ENCODE measurements around the gene WSCD2.

The WSCD2 gene

GRCh38 chr12:108136697-108137096 is 7.6 kb downstream of the WSCD2 start:
- H3K4me3 ChIP-seq (ENCODE audit: insufficient read depth, low read depth, low read length, poor library complexity, severe bottlenecking) = no peak overlapping the region
- H3K27ac ChIP-seq (ENCODE audit: insufficient read depth, low read length, poor library complexity, severe bottlenecking) = no peak overlapping the region
- H3K27me3 ChIP-seq (replicated peaks; ENCODE audit: control insufficient read depth, insufficient read depth, low read length, poor library complexity, severe bottlenecking) = no peaks in the 10 kb centered on the region
- no peaks in the 10 kb centered on the region for H3K36me3 ChIP-seq (ENCODE audit: control insufficient read depth, insufficient read depth, low read length)
- DNase-seq = no peak
- H3K4me1 ChIP-seq (ENCODE audit: control insufficient read depth, insufficient read depth, low read length, poor library complexity, severe bottlenecking) = no peaks in the 10 kb centered on the region
- H3K9me3 ChIP-seq (ENCODE audit: control insufficient read depth, low read length) = no peaks in the 10 kb centered on the region

GRCh38 chr12:108139454-108139853 is 10.4 kb downstream of the WSCD2 start:
- DNase-seq = no peak
- Histone ChIP-seq H3K36me3 (ENCODE audit: control insufficient read depth, insufficient read depth, low read length) (no peaks in the 10 kb centered on the region), H3K27me3 (replicated peaks; ENCODE audit: control insufficient read depth, insufficient read depth, low read length, poor library complexity, severe bottlenecking) (no peaks in the 10 kb centered on the region), H3K4me1 (ENCODE audit: control insufficient read depth, insufficient read depth, low read length, poor library complexity, severe bottlenecking) (no peaks in the 10 kb centered on the region), H3K4me3 (ENCODE audit: insufficient read depth, low read depth, low read length, poor library complexity, severe bottlenecking) (no peak overlapping the region), H3K9me3 (ENCODE audit: control insufficient read depth, low read length) (no peaks in the 10 kb centered on the region), H3K27ac (ENCODE audit: insufficient read depth, low read length, poor library complexity, severe bottlenecking) (no peak overlapping the region)

GRCh38 chr12:108140501-108140900 is 11.4 kb downstream of the WSCD2 start:
- H3K9me3 ChIP-seq (ENCODE audit: control insufficient read depth, low read length) = no peaks in the 10 kb centered on the region
- no peak for DNase-seq
- H3K27ac ChIP-seq (ENCODE audit: insufficient read depth, low read length, poor library complexity, severe bottlenecking) = no peak overlapping the region
- no peaks in the 10 kb centered on the region for H3K36me3 ChIP-seq (ENCODE audit: control insufficient read depth, insufficient read depth, low read length)
- no peak overlapping the region for H3K4me3 ChIP-seq (ENCODE audit: insufficient read depth, low read depth, low read length, poor library complexity, severe bottlenecking)
- no peaks in the 10 kb centered on the region for H3K4me1 ChIP-seq (ENCODE audit: control insufficient read depth, insufficient read depth, low read length, poor library complexity, severe bottlenecking)
- H3K27me3 ChIP-seq (replicated peaks; ENCODE audit: control insufficient read depth, insufficient read depth, low read length, poor library complexity, severe bottlenecking) = no peaks in the 10 kb centered on the region

GRCh38 chr12:108141600-108142130 is 12.6 kb downstream of the WSCD2 start:
- Histone ChIP-seq H3K4me1 (ENCODE audit: control insufficient read depth, insufficient read depth, low read length, poor library complexity, severe bottlenecking) (no peaks in the 10 kb centered on the region), H3K27ac (ENCODE audit: insufficient read depth, low read length, poor library complexity, severe bottlenecking) (no peak overlapping the region), H3K36me3 (ENCODE audit: control insufficient read depth, insufficient read depth, low read length) (no peaks in the 10 kb centered on the region), H3K4me3 (ENCODE audit: insufficient read depth, low read depth, low read length, poor library complexity, severe bottlenecking) (no peak overlapping the region), H3K27me3 (replicated peaks; ENCODE audit: control insufficient read depth, insufficient read depth, low read length, poor library complexity, severe bottlenecking) (no peaks in the 10 kb centered on the region), H3K9me3 (ENCODE audit: control insufficient read depth, low read length) (no peaks in the 10 kb centered on the region)
- DNase-seq = no peak

- H3K27ac ChIP-seq (ENCODE audit: insufficient read depth, low read length, poor library complexity, severe bottlenecking) = no peak overlapping the region
- no peak for DNase-seq
These were observed 14.1 kb downstream of the WSCD2 start for GRCh38 chr12:108143144-108143543.

GRCh38 chr12:108144080-108144479 is 15.0 kb downstream of the WSCD2 start:
- H3K9me3 ChIP-seq (ENCODE audit: control insufficient read depth, low read length) = no peaks in the 10 kb centered on the region
- DNase-seq = no peak
- H3K27me3 ChIP-seq (replicated peaks; ENCODE audit: control insufficient read depth, insufficient read depth, low read length, poor library complexity, severe bottlenecking) = no peaks in the 10 kb centered on the region
- no peak overlapping the region for H3K27ac ChIP-seq (ENCODE audit: insufficient read depth, low read length, poor library complexity, severe bottlenecking)
- no peaks in the 10 kb centered on the region for H3K4me1 ChIP-seq (ENCODE audit: control insufficient read depth, insufficient read depth, low read length, poor library complexity, severe bottlenecking)
- no peak overlapping the region for H3K4me3 ChIP-seq (ENCODE audit: insufficient read depth, low read depth, low read length, poor library complexity, severe bottlenecking)
- H3K36me3 ChIP-seq (ENCODE audit: control insufficient read depth, insufficient read depth, low read length) = no peaks in the 10 kb centered on the region

More at GRCh38 chr12:108143144-108143543, 14.1 kb downstream of the WSCD2 start:
- no peaks in the 10 kb centered on the region for H3K36me3 ChIP-seq (ENCODE audit: control insufficient read depth, insufficient read depth, low read length)
- no peak overlapping the region for H3K4me3 ChIP-seq (ENCODE audit: insufficient read depth, low read depth, low read length, poor library complexity, severe bottlenecking)
- H3K9me3 ChIP-seq (ENCODE audit: control insufficient read depth, low read length) = no peaks in the 10 kb centered on the region
- no peaks in the 10 kb centered on the region for H3K4me1 ChIP-seq (ENCODE audit: control insufficient read depth, insufficient read depth, low read length, poor library complexity, severe bottlenecking)
- no peaks in the 10 kb centered on the region for H3K27me3 ChIP-seq (replicated peaks; ENCODE audit: control insufficient read depth, insufficient read depth, low read length, poor library complexity, severe bottlenecking)

GRCh38 chr12:108145011-108145410 is 15.9 kb downstream of the WSCD2 start:
- H3K4me3 ChIP-seq (ENCODE audit: insufficient read depth, low read depth, low read length, poor library complexity, severe bottlenecking) = no peak overlapping the region
- no peak overlapping the region for H3K27ac ChIP-seq (ENCODE audit: insufficient read depth, low read length, poor library complexity, severe bottlenecking)
- H3K4me1 ChIP-seq (ENCODE audit: control insufficient read depth, insufficient read depth, low read length, poor library complexity, severe bottlenecking) = no peaks in the 10 kb centered on the region
- H3K36me3 ChIP-seq (ENCODE audit: control insufficient read depth, insufficient read depth, low read length) = no peaks in the 10 kb centered on the region
- no peaks in the 10 kb centered on the region for H3K27me3 ChIP-seq (replicated peaks; ENCODE audit: control insufficient read depth, insufficient read depth, low read length, poor library complexity, severe bottlenecking)
- DNase-seq = no peak
- H3K9me3 ChIP-seq (ENCODE audit: control insufficient read depth, low read length) = no peaks in the 10 kb centered on the region

GRCh38 chr12:108146035-108146893 is 17.2 kb downstream of the WSCD2 start:
- Histone ChIP-seq H3K36me3 (ENCODE audit: control insufficient read depth, insufficient read depth, low read length) (no peaks in the 10 kb centered on the region), H3K4me1 (ENCODE audit: control insufficient read depth, insufficient read depth, low read length, poor library complexity, severe bottlenecking) (no peaks in the 10 kb centered on the region), H3K4me3 (ENCODE audit: insufficient read depth, low read depth, low read length, poor library complexity, severe bottlenecking) (no peak overlapping the region), H3K9me3 (ENCODE audit: control insufficient read depth, low read length) (no peaks in the 10 kb centered on the region), H3K27me3 (replicated peaks; ENCODE audit: control insufficient read depth, insufficient read depth, low read length, poor library complexity, severe bottlenecking) (no peaks in the 10 kb centered on the region), H3K27ac (ENCODE audit: insufficient read depth, low read length, poor library complexity, severe bottlenecking) (no peak overlapping the region)
- DNase-seq = no peak

- Histone ChIP-seq H3K4me3 (ENCODE audit: insufficient read depth, low read depth, low read length, poor library complexity, severe bottlenecking) (no peak overlapping the region), H3K27ac (ENCODE audit: insufficient read depth, low read length, poor library complexity, severe bottlenecking) (no peak overlapping the region), H3K4me1 (ENCODE audit: control insufficient read depth, insufficient read depth, low read length, poor library complexity, severe bottlenecking) (no peaks in the 10 kb centered on the region), H3K9me3 (ENCODE audit: control insufficient read depth, low read length) (no peaks in the 10 kb centered on the region), H3K27me3 (replicated peaks; ENCODE audit: control insufficient read depth, insufficient read depth, low read length, poor library complexity, severe bottlenecking) (no peaks in the 10 kb centered on the region), H3K36me3 (ENCODE audit: control insufficient read depth, insufficient read depth, low read length) (no peaks in the 10 kb centered on the region)
- DNase-seq = no peak
These were observed 18.2 kb downstream of the WSCD2 start for GRCh38 chr12:108147279-108147678.

GRCh38 chr12:108148521-108149074 is 19.5 kb downstream of the WSCD2 start:
- no peak for DNase-seq
- Histone ChIP-seq H3K4me1 (ENCODE audit: control insufficient read depth, insufficient read depth, low read length, poor library complexity, severe bottlenecking) (no peaks in the 10 kb centered on the region), H3K9me3 (ENCODE audit: control insufficient read depth, low read length) (no peaks in the 10 kb centered on the region), H3K4me3 (ENCODE audit: insufficient read depth, low read depth, low read length, poor library complexity, severe bottlenecking) (no peak overlapping the region), H3K27ac (ENCODE audit: insufficient read depth, low read length, poor library complexity, severe bottlenecking) (no peak overlapping the region), H3K36me3 (ENCODE audit: control insufficient read depth, insufficient read depth, low read length) (no peaks in the 10 kb centered on the region), H3K27me3 (replicated peaks; ENCODE audit: control insufficient read depth, insufficient read depth, low read length, poor library complexity, severe bottlenecking) (no peaks in the 10 kb centered on the region)

All from effector memory CD4-positive, alpha-beta T cell (primary cell).